Measurements from ENCODE around the gene TK2.
"Not testable (repeated sequence)": the region's sequence is repeated elsewhere in the genome, so short reads cannot be mapped to it uniquely, and the experiment has no call there.

The TK2 gene

GRCh38 chr16:66574081-66574480, 24.2 kb upstream of the TK2 start:
- DNase-seq (ENCODE audit: low read depth in 2 of 2, low spot score in 1 of 2) = no peak

GRCh38 chr16:66572356-66572755, 22.4 kb upstream of the TK2 start:
- no peak for DNase-seq (ENCODE audit: low read depth in 2 of 2, low spot score in 1 of 2)

GRCh38 chr16:66569827-66570405, 20.0 kb upstream of the TK2 start:
- DNase-seq (ENCODE audit: low read depth in 2 of 2, low spot score in 1 of 2) = no peak

- no peak for DNase-seq (ENCODE audit: low read depth in 2 of 2, low spot score in 1 of 2)
Measured at GRCh38 chr16:66569131-66569530, 19.2 kb upstream of the TK2 start.

- no peak for DNase-seq (ENCODE audit: low read depth in 2 of 2, low spot score in 1 of 2)
Measured at GRCh38 chr16:66568355-66568754, 18.4 kb upstream of the TK2 start.

GRCh38 chr16:66567270-66567669, 17.3 kb upstream of the TK2 start:
- not testable (repeated sequence) for DNase-seq (ENCODE audit: low read depth in 2 of 2, low spot score in 1 of 2)

- no peak for DNase-seq (ENCODE audit: low read depth in 2 of 2, low spot score in 1 of 2)
Measured at GRCh38 chr16:66566051-66566901, 16.4 kb upstream of the TK2 start, which contains the start of gene CMTM1. Gene CMTM1 (plus strand): TSS chr16:66566439. CDS start chr16:66566514, 75 bp downstream.

- no peak for DNase-seq (ENCODE audit: low read depth in 2 of 2, low spot score in 1 of 2)
Measured at GRCh38 chr16:66563574-66564334, 13.8 kb upstream of the TK2 start.

- no peak for DNase-seq (ENCODE audit: low read depth in 2 of 2, low spot score in 1 of 2)
Measured at GRCh38 chr16:66562986-66563385, 13.1 kb upstream of the TK2 start.

GRCh38 chr16:66562409-66562808, 12.5 kb upstream of the TK2 start:
- DNase-seq (ENCODE audit: low read depth in 2 of 2, low spot score in 1 of 2) = no peak

GRCh38 chr16:66561381-66562080, 11.6 kb upstream of the TK2 start:
- DNase-seq (ENCODE audit: low read depth in 2 of 2, low spot score in 1 of 2) = no peak

- DNase-seq (ENCODE audit: low read depth in 2 of 2, low spot score in 1 of 2) = no peak
Measured at GRCh38 chr16:66560107-66560506, 10.2 kb upstream of the TK2 start.

GRCh38 chr16:66554495-66554894, 4.6 kb upstream of the TK2 start:
- DNase-seq (ENCODE audit: low read depth in 2 of 2, low spot score in 1 of 2) = no peak

GRCh38 chr16:66554021-66554420, 4.1 kb upstream of the TK2 start:
- DNase-seq (ENCODE audit: low read depth in 2 of 2, low spot score in 1 of 2) = no peak

- DNase-seq (ENCODE audit: low read depth in 2 of 2, low spot score in 1 of 2) = no peak
Measured at GRCh38 chr16:66553223-66553622, 3.3 kb upstream of the TK2 start.

GRCh38 chr16:66552286-66553177, 2.6 kb upstream of the TK2 start, which contains the start of gene CKLF:
Gene CKLF (plus strand): TSS chr16:66552576. CDS start chr16:66552716, 140 bp downstream.
- peak; percentile 85 to 86 for DNase-seq (ENCODE audit: low read depth in 2 of 2, low spot score in 1 of 2)

GRCh38 chr16:66551788-66552285, 1.9 kb upstream of the TK2 start:
- no peak for DNase-seq (ENCODE audit: low read depth in 2 of 2, low spot score in 1 of 2)

GRCh38 chr16:66551348-66551759, 1.4 kb upstream of the TK2 start:
- DNase-seq (ENCODE audit: low read depth in 2 of 2, low spot score in 1 of 2) = peak in 1 of 2 donors; percentile 47

GRCh38 chr16:66548868-66549267, 1.1 kb downstream of the TK2 start:
- DNase-seq (ENCODE audit: low read depth in 2 of 2, low spot score in 1 of 2) = no peak

- DNase-seq (ENCODE audit: low read depth in 2 of 2, low spot score in 1 of 2) = no peak
Measured at GRCh38 chr16:66548068-66548467, 1.9 kb downstream of the TK2 start.
